ENCODE data around the gene ARID5B.
A peak's percentile ranks its signal among the peaks of the same experiment; 100 is the strongest.

The ARID5B gene

DNA sequence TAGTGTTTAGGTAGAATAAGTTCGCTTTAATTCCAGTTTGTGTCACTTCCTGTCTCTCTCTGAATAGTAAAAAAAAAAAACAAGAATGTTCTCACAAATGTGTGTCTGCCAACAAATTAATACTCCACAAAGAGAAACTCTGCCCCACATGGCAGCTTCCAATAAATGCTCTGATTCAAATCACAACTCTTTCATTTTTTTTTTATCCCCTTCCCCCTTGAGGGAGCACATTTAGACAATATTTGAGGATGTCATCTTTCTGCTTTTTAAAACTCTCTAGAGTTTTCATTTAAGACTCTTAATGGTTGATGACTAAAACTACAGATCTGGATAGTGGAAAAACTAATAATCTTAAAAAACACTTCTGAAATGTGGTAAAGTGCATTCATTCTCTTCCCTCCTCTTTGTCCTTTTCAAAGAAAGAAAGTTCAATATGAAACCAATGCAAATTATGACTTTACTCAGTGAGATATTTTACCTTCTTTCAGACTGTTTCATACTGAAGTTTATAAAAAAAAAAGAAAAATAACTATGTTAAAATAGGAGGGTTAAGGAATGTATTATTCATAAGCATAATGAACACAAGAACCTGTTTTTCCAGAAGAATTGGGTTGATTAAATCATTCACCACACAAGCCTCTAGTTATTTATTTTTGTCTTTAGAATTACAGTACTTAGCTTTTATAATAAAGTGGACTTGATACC is 42.3 kb downstream of the ARID5B start:
- DNase-seq, result peak; percentile 42

DNA sequence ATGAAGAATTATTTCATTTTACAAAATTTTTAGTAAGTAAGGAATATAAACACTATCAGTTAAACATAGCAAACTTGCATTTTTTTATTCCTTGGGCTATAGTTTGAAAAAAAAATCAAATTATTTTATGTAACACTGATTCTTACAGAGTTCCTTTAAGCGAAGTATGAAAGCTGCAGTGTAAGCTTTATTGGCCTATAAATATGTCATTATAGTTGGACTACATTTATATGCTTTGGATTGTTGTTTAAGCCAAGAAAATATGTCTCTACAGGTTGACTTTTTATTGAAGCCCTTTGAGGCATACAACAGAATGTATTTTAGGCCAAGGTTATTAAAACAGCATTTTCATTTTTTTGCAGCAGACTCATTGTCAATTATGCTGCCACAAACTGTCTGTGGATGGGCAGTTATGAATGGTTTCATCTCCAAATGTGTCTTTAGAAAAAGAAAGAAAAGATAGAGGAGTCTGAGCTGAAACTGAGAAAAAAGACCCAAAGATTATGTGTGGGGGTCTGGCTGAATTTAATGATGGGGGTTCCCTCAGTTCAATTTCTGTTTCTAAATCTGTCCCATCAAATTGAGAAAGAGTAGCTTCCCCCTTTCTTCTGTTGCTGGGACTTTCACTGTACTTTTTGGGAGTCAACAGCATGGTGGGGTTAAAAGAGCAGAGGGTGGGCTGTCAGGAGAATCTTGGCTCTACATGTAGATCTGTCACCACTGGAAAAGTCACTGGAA is 43.1 kb downstream of the ARID5B start:
- no peak for DNase-seq

DNA sequence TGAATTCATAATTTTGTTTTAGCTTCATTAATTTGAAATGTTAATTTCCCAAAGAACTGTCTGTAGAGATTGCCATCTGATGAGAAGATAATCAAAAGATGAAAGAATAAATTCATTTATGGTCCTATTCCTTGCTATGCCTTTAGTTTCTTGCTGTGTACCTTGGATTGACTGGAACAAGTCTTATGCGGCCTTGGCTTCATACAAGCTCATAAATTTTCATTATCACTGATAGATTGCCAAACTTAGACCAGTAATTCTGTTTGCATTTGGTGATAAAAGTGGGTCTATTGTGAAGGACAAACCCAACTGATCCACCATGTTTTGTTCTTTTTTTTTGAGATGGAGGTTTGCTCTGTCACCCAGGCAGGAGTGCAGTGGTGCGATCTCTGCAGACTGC is 48.2 kb downstream of the ARID5B start:
- no peak for DNase-seq

DNA sequence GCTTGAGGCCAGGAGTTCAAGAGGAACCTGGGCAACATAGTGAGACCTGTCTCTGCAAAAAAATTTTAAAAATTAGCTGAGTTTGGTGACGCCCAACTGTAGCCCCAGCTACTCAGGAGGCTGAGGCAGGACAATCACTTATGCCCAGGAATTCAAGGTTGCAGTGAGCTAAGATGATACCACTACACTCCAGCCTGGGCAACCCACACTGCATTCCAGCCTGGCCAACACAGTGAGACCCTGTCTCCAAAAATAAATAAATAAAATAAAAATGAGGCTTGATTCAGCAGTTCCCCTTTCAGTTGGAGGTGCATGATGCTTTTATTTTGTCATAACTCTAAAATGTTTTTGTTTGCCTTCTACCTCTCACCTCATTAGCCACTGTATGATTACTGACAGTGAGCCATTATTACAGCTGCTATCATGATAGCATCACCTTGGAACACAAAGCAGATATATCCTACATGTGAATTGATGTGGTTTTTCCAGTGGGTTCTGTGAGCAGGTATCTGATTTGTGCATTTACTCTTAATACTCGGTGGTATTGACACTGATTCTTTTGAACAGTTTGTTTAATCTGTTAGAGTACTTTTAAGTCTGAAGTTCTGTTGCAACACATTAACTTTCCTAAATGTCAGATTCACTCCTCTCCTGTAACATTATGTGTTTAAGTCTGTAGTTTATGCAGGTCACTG is 49.1 kb downstream of the ARID5B start:
- no peak for DNase-seq

DNA sequence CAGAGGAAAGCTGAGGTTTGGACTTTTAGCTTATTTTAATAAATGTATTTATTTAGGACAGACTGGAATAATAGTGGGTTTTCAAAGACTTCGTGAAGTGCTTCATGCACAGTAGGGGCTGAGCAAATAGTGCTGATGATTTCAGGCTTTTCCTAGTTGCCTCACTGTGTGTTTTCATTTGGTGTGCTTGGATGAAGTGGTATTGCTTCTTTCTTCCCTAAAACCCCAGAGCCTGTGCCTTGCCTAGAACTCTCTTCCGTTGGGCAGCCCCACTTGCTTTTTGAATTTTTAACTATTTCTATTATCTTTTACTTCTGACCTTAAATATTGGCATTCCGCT is 49.6 kb downstream of the ARID5B start:
- DNase-seq, result no peak

DNA sequence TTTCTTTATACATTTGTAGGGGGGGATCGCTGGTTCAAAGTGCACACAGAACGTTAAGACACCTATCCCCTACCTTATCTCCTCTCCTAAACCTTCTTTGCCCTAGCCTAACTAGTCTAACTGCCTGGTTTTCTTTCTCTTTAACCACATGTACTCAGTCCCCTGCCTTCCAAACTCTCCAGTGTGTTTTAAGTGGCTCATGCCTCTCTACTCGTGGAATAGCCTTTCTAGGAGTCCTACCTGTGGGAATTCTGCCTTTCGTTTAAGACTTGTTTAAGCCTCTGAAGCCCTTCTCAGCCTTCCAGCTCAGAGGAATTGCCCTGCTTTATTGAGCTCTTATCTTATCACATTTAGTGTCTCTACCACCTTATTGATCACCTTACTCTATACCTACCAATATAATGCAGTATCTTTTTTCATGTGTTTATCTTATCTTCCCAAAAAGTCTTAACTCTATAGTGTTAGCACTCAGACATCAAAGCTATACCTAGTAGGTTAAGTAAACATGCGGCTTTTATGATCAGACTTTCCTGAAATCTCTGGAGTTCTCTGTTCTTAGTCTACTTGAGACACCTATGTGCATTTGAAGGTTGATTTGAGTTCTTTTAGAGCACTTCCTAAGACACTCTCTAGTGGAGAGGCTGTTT is 50.7 kb downstream of the ARID5B start:
- DNase-seq, result no peak

DNA sequence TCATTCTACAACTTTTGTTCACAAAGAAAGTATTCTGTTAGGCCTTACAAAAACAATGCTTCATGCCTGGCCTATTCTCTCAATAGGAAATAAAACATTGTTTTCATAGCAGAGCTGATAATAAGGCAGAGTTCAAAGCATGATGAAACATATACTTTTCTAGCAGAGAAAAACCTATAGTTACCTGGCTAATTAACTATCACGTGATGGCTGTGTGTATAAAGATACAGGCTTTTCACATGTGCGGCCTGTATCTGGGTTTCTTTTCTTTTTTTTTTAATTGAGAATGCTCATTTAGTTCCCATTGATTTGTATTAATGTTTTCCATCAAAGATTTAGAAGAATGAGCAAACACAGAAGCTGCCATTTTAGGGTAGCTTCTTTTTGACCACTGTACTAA is 51.7 kb downstream of the ARID5B start:
- no peak for DNase-seq

DNA sequence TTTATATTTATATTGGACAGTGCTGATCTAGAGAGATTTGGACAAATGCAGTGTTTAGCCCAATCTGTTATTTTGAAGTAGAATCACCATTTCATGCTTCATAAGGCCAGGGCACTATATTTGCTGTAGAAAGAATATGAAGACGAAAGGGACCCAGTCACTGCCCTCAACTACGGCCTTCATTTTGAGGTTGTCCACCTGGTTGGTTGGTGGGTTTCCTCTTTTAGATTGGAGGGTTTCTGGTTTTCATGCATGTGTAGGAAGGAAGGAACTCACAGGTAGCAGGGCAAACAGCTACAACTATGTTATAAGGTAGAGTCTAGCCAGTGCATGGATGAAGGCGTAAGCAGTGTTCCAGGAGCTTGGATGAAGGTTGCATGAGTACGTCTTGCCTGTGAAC is 56.3 kb downstream of the ARID5B start:
- DNase-seq, result no peak

DNA sequence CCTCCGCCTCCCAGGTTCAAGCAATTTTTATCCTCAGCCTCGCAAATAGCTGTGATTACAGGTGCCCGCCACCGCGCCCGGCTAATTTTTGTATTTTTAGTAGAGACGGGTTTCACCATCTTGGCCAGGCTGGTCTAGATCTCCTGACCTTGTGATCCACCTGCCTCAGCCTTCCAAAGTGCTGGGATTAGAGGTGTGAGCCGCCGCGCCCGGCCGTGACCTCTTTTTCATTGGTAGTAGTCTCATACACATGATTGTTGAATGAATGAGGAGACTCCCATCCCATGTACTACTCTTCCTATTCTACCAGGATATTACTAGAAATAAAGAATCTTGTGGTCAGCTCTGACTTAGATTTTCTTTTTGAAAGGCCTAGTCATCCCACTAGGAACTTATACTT is 56.8 kb downstream of the ARID5B start:
- DNase-seq, result no peak

DNA sequence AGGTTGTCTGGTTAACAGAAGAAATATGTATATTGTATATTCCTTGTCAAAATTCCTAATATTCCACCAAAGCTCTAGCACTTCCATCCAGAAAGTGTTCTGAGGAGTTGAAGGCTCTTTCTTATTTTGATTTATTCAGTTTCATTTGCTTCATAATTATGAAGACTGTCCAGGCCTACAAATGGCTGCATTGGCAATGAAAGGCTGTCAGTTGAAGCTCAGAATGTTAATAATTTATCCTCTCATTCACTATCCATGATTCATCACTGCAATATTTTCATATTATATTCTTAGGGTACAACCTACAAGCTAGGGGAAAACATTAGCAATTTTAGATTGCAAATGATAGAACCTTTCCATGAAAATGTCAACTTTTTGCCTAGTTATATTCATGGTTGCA is 57.3 kb downstream of the ARID5B start:
- DNase-seq, result no peak

DNA sequence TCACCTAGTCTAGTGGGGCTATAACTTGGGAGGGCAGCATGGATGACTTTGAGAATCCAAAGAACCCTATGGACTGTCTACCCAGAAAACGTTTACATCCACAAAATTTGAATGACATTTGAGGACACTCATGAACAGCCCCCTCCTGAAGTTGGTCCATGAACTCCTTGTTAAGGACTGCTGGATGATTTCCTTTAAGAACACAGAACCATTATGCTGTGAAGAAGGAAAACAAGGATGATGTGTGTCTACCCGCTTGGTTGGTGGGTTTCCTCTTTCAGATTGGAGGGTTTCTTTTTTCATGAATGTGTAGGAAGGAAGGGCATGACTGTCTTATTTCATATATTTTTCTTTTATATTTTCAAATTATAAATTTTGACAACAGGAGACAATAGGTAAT is 58.3 kb downstream of the ARID5B start:
- no peak for DNase-seq

DNA sequence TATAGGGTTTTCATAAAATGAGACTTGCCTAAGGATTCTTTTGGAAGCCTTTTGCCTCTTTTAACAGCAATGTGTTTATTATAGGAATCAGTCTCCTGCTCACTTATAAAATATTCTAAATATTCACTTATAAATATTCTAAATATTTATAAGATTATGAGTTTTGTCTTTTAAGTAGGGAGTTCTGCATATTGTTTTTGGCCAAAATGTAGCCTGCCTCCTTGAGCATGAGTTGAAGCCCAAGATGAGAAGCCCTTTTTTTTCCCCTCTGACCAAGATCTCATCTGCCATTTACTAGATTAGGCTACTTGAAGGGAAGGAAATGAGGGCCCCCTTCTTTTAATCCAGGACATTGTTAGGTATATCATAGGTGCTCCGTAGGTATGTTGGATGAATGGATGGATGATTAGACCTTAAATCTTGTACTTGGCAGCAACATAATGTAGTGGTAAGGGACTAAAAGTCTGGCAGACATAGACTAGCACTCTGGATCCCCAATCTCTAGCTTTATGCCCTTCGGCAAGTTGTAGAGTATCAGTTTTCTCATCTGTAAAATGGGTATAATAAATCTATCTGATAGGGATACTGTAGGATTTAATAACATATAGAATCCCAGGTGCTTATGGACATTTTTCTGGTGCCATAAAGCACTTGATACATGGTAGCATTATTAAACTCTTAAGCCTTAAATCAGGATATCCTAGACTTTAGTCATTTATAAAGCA is 59.1 kb downstream of the ARID5B start:
- DNase-seq, result no peak

DNA sequence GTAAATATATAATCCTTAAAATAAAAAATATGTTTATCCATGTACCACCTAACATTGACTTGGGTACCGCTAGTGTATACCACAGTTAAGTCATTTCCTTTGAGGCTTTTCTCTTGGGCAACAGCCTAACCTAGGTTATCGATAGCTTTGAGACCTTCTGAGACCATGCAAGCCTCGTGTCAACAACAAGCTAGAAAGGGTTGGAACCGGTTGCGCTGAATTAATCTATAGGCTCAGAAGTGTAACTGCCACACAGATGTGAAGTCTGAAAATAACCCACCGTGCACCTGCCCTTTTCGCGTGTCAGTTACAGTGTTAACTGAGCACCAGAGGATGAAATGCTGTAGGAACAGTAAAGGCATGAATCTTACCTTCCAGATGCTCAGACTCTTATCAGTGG is 59.8 kb downstream of the ARID5B start:
- DNase-seq, result no peak

DNA sequence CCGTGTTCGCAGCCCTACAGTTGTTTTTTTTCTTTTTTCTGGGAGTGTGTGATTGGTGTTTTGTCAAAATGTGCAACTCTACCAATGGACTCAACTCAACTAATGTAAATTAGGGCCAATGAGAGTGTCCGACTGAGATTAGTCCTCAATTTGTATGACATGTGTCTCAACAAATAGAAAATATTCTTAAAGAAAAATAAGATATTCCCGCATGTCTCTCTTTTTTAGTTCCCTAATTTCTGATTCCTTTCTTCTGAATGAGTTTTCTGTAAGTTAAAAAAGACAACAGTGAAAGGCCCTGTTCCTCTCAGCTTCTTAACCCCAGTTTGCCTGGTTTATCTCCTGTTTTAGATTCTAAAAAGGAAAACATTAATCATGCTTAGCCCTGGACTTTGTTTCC is 61.5 kb downstream of the ARID5B start:
- no peak for DNase-seq

DNA sequence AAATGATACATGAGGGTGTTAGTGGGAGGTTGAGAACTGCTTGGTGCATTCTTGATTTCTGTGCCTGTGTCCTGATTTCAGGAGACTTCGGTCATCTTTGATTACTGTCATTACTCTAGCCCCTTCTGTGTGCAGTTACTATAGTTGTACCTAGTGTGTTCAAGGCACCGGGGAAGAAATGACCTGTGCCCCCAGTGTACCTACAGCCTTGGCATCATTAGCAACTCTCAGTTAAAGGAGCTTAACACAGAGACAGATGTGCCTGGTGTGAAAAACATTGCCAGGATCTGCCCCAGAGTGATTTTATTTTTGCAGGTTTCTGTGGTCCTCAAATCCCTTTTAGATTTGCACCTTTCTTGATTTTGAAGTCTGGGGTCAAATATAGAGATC is 62.2 kb downstream of the ARID5B start:
- no peak for DNase-seq

DNA sequence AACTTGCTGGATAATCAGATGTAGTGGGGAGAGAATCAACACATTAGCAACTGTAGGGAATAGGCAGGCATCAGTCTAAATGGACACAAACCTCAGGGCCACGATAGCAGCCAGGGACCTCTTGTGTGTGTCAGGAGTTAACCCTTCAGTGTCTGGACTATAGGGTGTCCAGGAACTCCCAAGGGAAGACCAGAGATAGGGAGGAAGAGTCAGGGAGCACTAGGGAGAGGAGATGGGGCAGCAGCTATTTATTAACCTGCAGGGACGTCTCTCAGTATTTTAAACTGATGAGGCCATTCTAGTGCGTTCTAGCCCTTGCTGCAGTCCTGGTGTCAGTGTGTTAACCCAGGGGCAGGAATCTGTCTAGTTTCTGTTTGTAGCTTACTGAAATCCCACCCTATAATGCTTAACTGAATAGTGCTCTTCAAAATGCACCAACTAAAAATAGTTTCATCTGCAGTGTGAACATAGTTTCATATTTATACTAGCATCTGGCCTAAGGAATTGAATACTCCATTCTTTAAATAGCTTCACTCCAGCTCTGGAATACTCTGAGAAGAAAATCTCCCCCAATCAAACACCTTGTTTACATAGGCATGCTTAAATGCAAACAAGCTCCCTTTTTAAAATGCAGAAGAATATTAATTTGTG is 62.7 kb downstream of the ARID5B start:
- DNase-seq, result no peak

DNA sequence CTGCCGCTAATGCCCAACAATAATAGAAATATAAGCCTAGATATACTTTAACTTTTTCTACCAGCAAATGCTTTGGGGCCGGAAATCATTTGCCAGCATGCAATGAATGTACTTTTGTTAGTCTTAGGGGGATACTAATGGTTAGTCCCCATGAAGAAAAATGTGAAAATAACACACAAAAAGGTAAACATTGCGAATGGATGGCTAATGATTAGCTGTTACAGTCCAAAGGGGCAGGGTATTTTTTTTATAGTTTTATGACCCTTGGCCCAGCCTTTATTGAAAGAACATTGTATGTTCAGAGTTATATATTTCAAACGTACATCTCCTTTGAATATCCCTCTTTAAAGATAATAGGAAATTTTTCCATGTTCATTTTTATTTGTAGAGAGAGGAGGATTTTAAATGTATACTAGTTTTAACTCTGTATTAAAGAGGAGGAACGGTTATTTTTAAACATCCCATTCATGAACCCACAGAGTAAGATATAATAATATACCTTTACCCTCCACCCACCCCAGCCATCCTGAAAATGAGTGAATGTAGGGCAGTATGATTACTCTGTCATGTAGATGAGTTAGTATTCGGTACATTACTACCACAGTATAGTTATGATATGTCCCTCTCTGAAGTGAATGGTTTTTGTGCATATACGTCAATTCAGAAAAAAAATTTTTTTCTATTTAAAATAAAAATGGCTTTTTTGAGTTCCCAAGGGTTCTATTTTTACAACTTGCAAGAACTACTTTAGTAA is 63.6 kb downstream of the ARID5B start:
- no peak for DNase-seq

DNA sequence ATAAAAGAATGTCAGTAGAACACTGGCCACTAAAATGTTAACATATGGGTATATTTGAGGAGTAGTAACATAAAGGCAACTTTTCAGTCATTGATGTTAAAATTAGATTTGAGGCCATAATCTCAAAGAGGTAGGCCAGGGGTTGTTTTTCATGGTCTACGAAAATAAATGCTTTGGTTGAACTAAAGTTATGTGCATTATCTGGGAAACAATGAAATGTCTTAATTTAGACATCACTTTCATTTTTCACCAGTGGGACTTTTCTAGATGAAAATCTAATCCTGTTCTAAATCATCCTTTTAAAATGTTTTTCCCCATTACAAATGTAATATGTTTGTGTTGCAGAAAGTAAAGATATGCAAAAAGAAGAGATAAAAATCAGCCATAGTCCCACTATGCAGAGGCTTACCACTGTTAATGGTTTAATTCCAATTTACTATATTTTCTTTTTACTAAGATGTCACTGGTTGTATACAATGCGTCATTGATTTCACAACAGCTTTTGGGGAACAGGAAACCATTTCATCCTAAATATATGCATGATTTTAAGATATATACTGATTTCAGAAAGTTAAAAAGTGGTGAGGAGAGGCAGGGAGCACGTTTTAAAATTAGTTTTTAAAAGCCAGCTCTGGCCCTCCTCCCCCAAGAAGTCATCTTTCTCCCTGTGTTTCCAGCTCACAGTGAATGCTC is 64.3 kb downstream of the ARID5B start:
- DNase-seq, result no peak

DNA sequence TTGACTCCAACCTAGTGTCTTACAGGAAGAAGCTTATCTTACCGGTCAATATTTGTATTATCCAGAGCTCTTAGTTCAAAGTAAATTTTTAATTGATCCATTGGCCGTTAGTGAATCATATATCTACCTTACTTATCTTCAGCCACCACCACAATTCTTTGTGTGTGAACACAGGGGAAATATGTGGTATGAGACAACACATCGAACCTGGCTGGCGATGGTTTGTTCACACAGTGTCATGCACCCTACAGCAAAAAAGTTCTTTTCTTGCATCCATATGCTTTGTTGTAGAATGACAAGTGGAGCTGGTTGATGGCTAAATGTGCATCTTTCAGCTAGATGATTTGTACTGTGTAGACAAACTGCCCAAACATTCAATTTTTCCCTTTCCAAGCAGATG is 65.8 kb downstream of the ARID5B start:
- no peak for DNase-seq

DNA sequence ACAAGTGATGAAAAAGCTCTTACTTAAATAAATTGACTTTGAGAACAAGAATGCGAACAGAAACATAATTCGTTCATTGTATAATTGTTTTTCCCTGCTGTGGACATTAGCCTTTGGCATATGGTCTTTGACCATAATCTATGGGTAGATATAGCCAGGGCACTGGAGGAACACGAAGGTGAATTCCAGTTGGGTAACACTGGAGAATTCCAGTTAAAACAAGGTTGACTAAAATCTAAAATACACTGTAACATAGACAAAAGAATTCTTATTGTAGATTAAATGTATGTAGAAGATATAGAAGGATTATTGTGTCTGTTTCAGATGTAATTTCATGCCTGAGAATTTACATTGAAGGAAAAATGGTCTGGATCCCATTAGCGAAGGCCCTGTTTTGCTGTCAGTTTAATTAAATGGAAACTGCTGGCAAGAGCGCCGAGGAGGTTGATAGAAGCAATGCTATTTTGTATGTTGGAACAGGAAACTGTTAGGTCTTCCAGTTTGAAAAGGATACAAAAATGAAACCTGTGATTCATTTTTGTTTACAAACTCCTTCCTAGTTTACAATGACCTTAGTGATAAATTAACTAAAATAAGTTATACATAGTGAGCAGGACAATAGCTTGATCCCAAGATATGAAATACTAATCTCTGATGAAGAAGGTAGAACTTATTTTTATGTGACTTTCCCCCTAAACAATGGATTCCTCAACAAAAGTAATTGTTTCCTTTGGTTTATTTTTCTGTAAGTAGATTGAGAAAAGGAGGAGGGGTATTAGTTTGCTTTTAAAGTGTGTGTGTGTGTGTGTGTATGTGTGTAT is 68.9 kb downstream of the ARID5B start:
- DNase-seq, result no peak

DNA sequence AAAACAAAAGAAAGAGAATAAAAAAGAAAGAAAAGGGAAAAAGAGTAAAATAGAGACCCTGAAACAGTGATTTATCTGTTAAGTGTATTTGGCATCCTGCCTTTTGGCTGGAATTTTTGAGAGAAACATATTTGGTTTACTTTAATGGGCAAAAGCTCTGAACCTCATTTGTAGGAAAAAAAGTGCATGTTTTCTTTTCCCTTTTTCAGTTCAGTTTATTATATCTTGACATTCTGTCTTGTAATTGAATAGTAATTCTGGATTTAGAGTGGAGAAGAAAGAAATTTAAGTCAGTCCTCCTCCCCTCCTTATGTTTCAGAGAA is 69.5 kb downstream of the ARID5B start:
- no peak for DNase-seq
